Measurements from ENCODE around the gene NUP155. TPM values are rescaled to one million over a fixed set of nuclear protein-coding genes. Genes with fewer than 3 reads are reported as not detected.
"Not testable (repeated sequence)": the region's sequence is repeated elsewhere in the genome, so short reads cannot be mapped to it uniquely, and the experiment has no call there.

The NUP155 gene
- total RNA-seq, 4 donors from 2014 or later, result 20.7 to 28.7 (median 25.9) TPM

DNA sequence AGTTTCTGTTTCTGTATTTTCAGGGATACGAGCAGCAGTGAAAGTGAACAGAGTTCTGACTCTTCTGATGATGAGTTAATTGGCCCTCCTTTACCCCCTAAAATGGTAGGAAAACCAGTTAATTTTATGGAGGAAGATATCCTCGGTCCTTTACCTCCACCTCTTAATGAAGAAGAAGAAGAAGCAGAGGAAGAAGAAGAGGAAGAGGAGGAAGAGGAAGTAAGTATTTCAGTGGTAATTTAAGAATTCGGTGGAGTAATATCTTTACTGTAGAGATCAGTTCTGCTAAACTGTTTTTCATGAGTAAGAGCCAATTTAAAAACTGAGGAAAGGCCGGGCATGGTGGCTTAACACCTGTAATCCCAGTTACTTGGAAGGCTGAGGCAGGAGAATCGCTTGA lies 25.4 kb upstream of the NUP155 start:
- no peaks in the 10 kb centered on the region for H3K9me3 ChIP-seq
- intact Hi-C loops (cut with DNase I), result no loop called here
- no peak overlapping the region for H3K27ac ChIP-seq
- no peaks in the 10 kb centered on the region for H3K27me3 ChIP-seq
- WGBS, 2 donors, result 90 to 92% methylated on average over 5 of the region's 5 CpGs
- peaks cover 19 to 26% of the 10 kb centered on the region in 2 donors for H3K36me3 ChIP-seq
- H3K4me3 ChIP-seq (replicated peaks in 1 of 3), result no peak overlapping the region
- TF ChIP-seq, protein P1, sequence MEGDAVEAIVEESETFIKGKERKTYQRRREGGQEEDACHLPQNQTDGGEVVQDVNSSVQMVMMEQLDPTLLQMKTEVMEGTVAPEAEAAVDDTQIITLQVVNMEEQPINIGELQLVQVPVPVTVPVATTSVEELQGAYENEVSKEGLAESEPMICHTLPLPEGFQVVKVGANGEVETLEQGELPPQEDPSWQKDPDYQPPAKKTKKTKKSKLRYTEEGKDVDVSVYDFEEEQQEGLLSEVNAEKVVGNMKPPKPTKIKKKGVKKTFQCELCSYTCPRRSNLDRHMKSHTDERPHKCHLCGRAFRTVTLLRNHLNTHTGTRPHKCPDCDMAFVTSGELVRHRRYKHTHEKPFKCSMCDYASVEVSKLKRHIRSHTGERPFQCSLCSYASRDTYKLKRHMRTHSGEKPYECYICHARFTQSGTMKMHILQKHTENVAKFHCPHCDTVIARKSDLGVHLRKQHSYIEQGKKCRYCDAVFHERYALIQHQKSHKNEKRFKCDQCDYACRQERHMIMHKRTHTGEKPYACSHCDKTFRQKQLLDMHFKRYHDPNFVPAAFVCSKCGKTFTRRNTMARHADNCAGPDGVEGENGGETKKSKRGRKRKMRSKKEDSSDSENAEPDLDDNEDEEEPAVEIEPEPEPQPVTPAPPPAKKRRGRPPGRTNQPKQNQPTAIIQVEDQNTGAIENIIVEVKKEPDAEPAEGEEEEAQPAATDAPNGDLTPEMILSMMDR (IDR thresholded peaks at IDR 0.05), result no peak
- TF ChIP-seq POLR2A (IDR thresholded peaks at IDR 0.05), result no peak
- no peaks in the 10 kb centered on the region for H3K4me1 ChIP-seq
- no peak for DNase-seq

DNA sequence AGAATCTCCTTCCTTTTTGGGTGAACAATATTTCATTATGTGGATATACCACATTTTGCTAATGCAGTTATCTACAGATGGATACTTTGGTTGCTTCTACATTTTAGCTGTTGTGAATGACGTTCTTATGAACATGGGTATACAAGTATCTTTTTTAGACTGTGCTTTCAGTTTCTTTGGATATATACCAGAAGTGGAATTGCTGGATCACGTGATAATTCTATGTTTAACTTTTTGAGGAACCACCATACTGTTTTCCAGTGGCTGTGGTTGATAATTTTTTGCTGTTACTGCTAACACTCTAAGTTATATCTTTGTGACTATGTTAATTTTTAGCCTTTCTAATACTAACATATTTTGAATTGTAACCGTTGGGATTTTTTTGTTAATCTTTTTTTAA lies 20.7 kb upstream of the NUP155 start:
- Histone ChIP-seq H3K4me1 (no peaks in the 10 kb centered on the region), H3K4me3 (replicated peaks in 1 of 3) (no peak overlapping the region), H3K36me3 (peaks cover 16 to 19% of the 10 kb centered on the region in 2 donors), H3K9me3 (no peaks in the 10 kb centered on the region), H3K27me3 (no peaks in the 10 kb centered on the region), H3K27ac (no peak overlapping the region)
- intact Hi-C loops (cut with DNase I), result no loop called here
- no peak for TF ChIP-seq POLR2A (IDR thresholded peaks at IDR 0.05)
- TF ChIP-seq, protein P1 (IDR thresholded peaks at IDR 0.05), result no peak
- no peak for DNase-seq
- WGBS, 2 donors, result 86 to 93% methylated on average over 3 of the region's 3 CpGs

- H3K9me3 ChIP-seq; intact Hi-C loops (cut with DNase I); H3K4me1 ChIP-seq; H3K27me3 ChIP-seq: not testable (repeated sequence)
- H3K27ac ChIP-seq, result peak within 1 kb of the TSS in 1 of 3 donors; percentile 47
- peak; percentile 82 to 86 for DNase-seq
- TF ChIP-seq, protein P1 (IDR thresholded peaks at IDR 0.05), result peak in 5 of 6 experiments; percentile 18 to 93 (median 63)
- TF ChIP-seq POLR2A (IDR thresholded peaks at IDR 0.05), result peak in 1 of 2 donors; percentile 48
- H3K36me3 ChIP-seq, result peaks cover 5 to 18% of the 10 kb centered on the region in 2 donors
- WGBS, 2 donors, result 0 to 1% methylated on average over 20 to 39 of the region's 39 CpGs
- peak within 1 kb of the TSS; percentile 28 to 71 (median 59) for H3K4me3 ChIP-seq (replicated peaks in 1 of 3)
Measured at GRCh38 chr5:37379100-37379628, 8.3 kb upstream of the NUP155 start, which contains the start of gene WDR70. WDR70 (plus strand) TSS chr5:37379318; CDS start chr5:37379368, 50 bp downstream.

DNA sequence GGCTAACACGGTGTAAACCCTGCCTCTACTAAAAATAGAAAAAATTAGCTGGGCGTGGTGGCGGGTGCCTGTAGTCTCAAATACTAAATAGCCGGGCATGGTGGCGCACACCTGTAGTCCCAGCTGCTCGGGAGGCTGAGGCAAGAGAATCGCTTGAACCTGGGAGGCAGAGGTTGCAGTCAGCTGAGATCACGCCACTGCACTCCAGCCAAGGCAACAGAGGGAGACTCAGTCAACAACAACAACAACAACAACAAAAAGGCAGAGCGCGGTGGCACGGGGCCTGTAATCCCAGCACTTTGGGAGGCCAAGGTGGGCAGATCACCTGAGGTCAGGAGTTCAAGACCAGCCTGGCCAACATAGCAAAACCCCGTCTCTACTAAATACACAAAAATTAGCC lies 7.2 kb upstream of the NUP155 start:
- DNase-seq; H3K27ac ChIP-seq; intact Hi-C loops (cut with DNase I); H3K9me3 ChIP-seq; H3K4me1 ChIP-seq; H3K4me3 ChIP-seq (replicated peaks in 1 of 3); H3K27me3 ChIP-seq: not testable (repeated sequence)
- H3K36me3 ChIP-seq, result peaks cover 5 to 11% of the 10 kb centered on the region in 2 donors
- WGBS, 2 donors, result 93 to 94% methylated on average over 12 of the region's 12 CpGs

GRCh38 chr5:37375091-37375490 lies 4.2 kb upstream of the NUP155 start:
- no peak for DNase-seq
- intact Hi-C loops (cut with DNase I), result no loop called here
- Histone ChIP-seq H3K4me1 (peaks cover 6 to 8% of the 10 kb centered on the region in 2 donors), H3K4me3 (replicated peaks in 1 of 3) (no peak overlapping the region), H3K9me3 (no peaks in the 10 kb centered on the region), H3K27me3 (no peaks in the 10 kb centered on the region), H3K36me3 (no peaks in the 10 kb centered on the region), H3K27ac (no peak overlapping the region)
- WGBS, 2 donors, result 72 to 82% methylated on average over 3 of the region's 3 CpGs
- TF ChIP-seq, protein P1 (IDR thresholded peaks at IDR 0.05), result no peak
- TF ChIP-seq POLR2A (IDR thresholded peaks at IDR 0.05), result no peak
